C4-2B (cell line): ENCODE results near the gene ABCD4.

Experiments
- H3K27ac ChIP-seq: fragments of 450-650 bp; 2 replicates; pipeline ENCODE4 v1.5.1; 2017
- ZFX ChIP-seq: fragments of 450-650 bp; IDR thresholded peaks from 2 replicates; pipeline ENCODE4 v1.6.1; 2017
- TF ChIP-seq, protein P1 (sequence below): fragments of 450-650 bp; conservative IDR thresholded peaks from 2 replicates; pipeline ENCODE4 v1.5.1; 2017; ENCODE audit warnings: mild to moderate bottlenecking

ABCD4 gene

DNA sequence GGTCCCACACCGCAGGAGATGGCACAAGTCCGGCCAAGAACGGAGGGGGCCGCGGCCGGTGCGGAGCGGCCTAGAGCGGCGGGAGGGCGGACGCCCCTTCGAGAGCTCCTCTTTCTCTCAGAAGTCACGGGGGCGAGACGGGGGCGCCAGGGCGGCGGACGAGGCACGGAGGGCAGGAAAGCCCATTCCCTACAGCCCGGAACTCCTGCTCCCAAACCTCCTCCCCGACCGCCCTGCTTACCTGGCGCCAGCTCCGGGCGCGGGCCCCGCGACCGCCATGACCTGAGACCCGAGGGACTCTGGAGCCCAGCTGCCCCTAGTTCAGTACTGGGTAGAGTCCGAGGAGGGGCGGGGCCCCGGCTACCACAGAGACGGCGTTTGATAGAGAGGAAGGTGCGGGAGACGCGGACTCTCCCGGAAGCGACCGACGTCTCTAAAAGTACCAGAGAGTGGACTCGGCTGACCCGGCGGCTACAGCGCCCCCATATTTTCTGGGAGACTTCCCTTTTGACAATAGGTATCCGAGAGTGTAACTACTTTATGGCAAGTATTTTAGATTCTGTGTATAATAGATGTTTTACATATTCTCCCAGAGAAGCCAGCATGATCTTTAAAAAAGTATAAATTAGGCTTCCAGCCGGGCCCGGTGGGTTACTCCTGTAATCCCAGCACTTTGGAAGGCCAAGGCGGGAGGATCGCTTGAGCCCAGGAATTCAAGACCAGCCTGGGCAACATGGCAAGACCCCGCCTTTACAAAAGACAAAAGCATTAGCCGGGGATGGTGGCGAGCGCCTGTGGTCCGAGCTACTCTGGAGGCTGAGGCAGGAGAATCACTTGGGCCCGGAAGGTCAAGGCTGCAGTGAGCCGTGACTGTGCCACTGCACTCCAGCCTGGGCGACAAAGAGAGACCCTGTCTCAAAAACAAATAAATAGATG, at the start of gene ABCD4:
ABCD4 (minus strand) TSS at position 301 of the 936 bp plus-strand sequence; CDS start at position 279, 22 bp downstream.
- H3K27ac ChIP-seq = peak within 1 kb of the TSS; percentile 61
- peak; percentile 46; the same call in 1 of the 2 replicates for TF ChIP-seq ZFX
- TF ChIP-seq, protein P1, sequence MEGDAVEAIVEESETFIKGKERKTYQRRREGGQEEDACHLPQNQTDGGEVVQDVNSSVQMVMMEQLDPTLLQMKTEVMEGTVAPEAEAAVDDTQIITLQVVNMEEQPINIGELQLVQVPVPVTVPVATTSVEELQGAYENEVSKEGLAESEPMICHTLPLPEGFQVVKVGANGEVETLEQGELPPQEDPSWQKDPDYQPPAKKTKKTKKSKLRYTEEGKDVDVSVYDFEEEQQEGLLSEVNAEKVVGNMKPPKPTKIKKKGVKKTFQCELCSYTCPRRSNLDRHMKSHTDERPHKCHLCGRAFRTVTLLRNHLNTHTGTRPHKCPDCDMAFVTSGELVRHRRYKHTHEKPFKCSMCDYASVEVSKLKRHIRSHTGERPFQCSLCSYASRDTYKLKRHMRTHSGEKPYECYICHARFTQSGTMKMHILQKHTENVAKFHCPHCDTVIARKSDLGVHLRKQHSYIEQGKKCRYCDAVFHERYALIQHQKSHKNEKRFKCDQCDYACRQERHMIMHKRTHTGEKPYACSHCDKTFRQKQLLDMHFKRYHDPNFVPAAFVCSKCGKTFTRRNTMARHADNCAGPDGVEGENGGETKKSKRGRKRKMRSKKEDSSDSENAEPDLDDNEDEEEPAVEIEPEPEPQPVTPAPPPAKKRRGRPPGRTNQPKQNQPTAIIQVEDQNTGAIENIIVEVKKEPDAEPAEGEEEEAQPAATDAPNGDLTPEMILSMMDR = peak; percentile 87

DNA sequence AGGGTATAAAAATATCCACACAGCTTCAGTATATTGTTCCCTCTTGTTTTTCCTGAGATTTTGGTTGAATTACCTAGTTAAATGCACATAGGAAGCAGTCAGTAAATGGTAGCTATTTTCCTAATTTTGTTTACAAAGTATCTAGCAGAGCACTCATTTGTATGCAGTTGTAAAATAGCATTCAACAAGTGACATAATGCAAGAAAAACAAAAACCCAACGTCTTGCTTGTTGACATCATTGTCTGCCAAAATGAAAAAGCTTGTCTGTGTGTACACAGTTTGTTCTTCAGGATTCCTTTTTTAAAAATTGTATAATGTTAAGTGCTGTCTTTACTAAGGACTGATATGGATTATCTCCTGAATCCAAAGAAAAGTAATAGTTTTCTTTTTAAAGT, 48.2 kb upstream of the ABCD4 start:
- H3K27ac ChIP-seq = no peak overlapping the region
- TF ChIP-seq, protein P1 = no peak
- no peak for TF ChIP-seq ZFX

DNA sequence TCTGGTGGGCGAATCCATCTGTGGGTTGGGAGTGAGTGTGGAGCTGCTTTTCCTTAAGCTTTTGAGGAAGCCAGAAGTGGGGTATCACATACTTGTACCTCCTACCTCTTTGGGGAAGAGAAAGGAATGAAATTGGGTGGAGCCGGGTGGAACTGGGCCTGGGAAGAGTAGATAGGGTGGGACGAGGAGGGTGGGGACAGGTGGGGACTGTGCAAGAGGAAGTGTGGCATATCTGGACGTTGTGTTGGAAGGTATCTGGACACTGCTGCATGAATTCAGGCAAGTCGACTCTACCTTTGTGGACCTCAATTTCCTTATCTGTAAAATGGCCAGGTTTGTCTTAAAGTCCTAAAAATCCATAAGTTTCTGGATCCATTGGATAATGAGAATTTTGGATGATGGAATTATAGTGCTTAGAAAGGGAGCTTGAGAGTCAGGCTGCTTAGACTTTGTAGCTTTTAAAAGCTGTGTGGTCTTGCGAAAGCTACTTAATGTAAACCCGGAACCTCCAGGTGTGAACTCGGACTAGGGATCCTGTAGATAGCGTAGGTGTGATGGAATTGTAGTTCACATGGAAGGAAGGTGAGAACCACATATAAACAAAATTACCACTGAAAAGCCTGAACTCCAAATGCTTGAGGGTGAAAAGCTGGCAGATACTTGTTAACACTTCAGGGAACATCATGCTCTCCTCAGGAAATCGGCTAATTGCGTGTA, 47.6 kb upstream of the ABCD4 start:
- TF ChIP-seq, protein P1 = no peak
- no peak for TF ChIP-seq ZFX
- no peak overlapping the region for H3K27ac ChIP-seq

DNA sequence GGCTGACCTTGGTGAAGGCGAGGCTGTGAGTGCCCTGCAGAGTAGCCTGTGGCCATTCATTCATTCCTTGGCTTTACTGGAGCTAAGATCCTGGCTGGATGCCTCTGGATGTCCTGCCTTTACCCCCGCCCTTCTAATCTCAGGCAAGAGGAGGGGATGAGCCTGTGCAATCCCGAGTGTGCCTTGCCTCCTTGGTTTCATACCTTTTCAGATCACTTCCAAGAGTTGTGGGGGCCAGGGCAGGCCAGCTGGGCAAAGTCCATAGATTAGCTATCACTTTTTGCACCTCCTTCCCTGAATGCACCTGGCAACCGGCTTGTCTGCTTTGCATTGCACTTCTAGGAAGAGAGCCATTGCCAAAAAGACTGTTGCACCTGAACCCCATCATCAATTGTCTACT, 47.0 kb upstream of the ABCD4 start:
- TF ChIP-seq, protein P1 = no peak
- TF ChIP-seq ZFX = no peak
- H3K27ac ChIP-seq = no peak overlapping the region

DNA sequence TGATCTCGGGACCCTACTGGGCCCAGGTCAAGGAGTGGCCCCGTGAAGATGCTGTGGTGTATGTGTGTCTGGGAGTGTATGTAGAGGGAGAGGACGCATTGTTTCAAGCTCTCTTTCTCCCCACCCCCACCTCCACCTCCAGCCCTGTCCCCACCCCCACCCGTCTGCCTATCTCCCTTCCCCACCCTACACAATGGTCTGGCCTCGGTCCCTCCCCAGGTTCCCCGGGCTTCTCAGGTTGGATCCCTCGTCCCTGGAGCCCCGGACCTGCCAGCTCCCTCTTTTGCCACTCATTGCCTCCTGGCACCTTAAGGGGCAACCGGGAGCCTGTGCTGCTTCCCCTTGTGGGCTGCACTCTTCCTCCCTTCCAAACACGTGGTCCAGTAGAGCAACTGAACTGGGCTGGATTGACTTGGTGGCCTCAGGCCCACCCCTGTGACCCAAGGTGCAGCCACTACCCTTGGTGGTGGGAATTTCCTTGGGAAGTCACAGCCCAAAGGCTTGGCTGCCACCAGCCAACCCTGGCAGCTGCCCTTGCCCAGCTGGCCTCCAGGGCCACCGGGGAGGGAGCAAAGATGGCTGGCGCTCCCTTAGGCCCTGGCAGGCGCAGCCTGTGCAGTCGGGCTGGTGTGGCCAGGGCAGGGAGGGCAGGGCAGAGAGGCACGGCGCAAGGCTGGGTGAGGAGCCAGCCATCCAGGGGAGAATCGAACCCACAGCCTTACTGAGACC, 46.2 kb upstream of the ABCD4 start:
- H3K27ac ChIP-seq = no peak overlapping the region

DNA sequence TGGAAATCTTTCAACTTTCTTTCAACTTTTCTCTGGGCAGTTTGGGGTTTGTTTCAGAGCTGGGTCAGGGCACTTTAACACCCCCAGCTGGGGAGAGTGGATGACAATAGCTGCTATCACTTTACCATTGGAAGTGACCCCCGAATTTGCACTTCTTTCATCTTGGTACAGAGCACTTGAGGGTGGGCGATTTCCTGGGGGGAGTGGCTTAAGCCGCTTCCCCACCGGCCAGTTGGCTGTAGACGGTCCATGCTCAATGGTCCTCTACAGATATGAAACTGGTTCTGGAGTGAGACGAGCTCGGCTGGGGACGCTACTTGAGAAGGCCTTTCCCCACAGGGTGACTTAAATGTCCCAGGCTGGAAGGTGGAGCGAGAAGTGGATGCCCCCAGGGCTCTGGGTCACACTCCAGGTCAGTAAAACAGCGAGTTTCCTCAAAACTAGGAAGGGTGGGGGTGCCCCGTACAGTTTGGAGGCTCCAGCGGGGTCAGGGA, 45.6 kb upstream of the ABCD4 start, which contains the start of gene VRTN:
VRTN (plus strand) TSS at position 231 of the 494 bp plus-strand sequence. CDS start 8,313 bp downstream, outside the sequence.
- TF ChIP-seq ZFX = no peak
- TF ChIP-seq, protein P1 = no peak
- no peak within 1 kb of the TSS for H3K27ac ChIP-seq

More for the DNA sequence above, 46.2 kb upstream of the ABCD4 start:
- TF ChIP-seq, protein P1 = no peak
- no peak for TF ChIP-seq ZFX
